Ascending aorta (tissue), 2 donors: ENCODE data around the gene APOBEC3C. TPM values are rescaled to one million over a fixed set of nuclear protein-coding genes. Genes with fewer than 3 reads are reported as not detected.
"Not testable (repeated sequence)": the region's sequence is repeated elsewhere in the genome, so short reads cannot be mapped to it uniquely, and the experiment has no call there.

Experiments used
- DNase-seq, 2 donors: peaks; one replicate each; pipeline ENCODE4 v3.0.0-alpha.2; 2019; ENCODE audit warnings: low spot score in 2 of 2
- H3K27ac ChIP-seq, 2 donors: fragments of 200-600 bp; sonication (generic); one replicate each; pipeline ENCODE4 v1.5.1; 2016 to 2017; ENCODE audit warnings: mild to moderate bottlenecking in 1 of 2
- H3K27me3 ChIP-seq: fragments of 200-600 bp; sonication (generic); one replicate; pipeline ENCODE4 v1.5.1; 2017
- H3K36me3 ChIP-seq, 2 donors: fragments of 200-600 bp; sonication (generic); one replicate each; pipeline ENCODE4 v1.5.1; 2016
- H3K4me1 ChIP-seq, 2 donors: fragments of 200-600 bp; sonication (generic); one replicate each; pipeline ENCODE4 v1.5.1; 2016 to 2017; ENCODE audit warnings: mild to moderate bottlenecking in 1 of 2
- H3K4me3 ChIP-seq, 2 donors: fragments of 200-600 bp; sonication (generic); one replicate each; pipeline ENCODE4 v1.5.1; 2016 to 2017; ENCODE audit warnings: mild to moderate bottlenecking in 1 of 2
- H3K9me3 ChIP-seq, 2 donors: fragments of 200-600 bp; sonication (generic); one replicate each; pipeline ENCODE4 v1.5.1; 2016
- CTCF ChIP-seq, 3 experiments: fragments of 200-600 bp in 2 of 3; fragments of 450-650 bp in 1 of 3; sonication (generic) in 2 of 3; IDR thresholded peaks; one replicate each; pipeline ENCODE4 v1.5.1; 2016 to 2019; ENCODE audit warnings: antibody characterized with exemption in 3 of 3, mild to moderate bottlenecking in 1 of 3, moderate library complexity in 1 of 3
- intact Hi-C: fragments of 100-400 bp; cut with DNase I; formaldehyde crosslinking; loops from one replicate; pipeline ENCODE4 v1.15.1; 2023
- total RNA-seq: library from RNA; depleted of rRNA; stranded (reverse); fragments of >200 nt; gene quantifications from one replicate; pipeline ENCODE4 v1.1.0, GENCODE V29; 2016

Gene APOBEC3C
- total RNA-seq, 1 donor from 2014 or later = 9.5 TPM

- Histone ChIP-seq H3K4me1 (peaks cover 0 to 4% of the 10 kb centered on the region in 2 donors), H3K4me3 (no peak overlapping the region), H3K27ac (no peak overlapping the region), H3K9me3 (no peaks in the 10 kb centered on the region), H3K36me3 (no peaks in the 10 kb centered on the region), H3K27me3 (no peaks in the 10 kb centered on the region)
- no peak for DNase-seq
- no peak for TF ChIP-seq CTCF (IDR thresholded peaks at IDR 0.05)
- intact Hi-C loops = no loop called here
Observed at GRCh38 chr22:38987171-38987895, 26.7 kb upstream of the APOBEC3C start.

- intact Hi-C loops = no loop called here
- Histone ChIP-seq H3K4me3 (no peak overlapping the region), H3K27me3 (no peaks in the 10 kb centered on the region), H3K36me3 (no peaks in the 10 kb centered on the region), H3K27ac (no peak overlapping the region), H3K4me1 (no peaks in the 10 kb centered on the region), H3K9me3 (no peaks in the 10 kb centered on the region)
- no peak for TF ChIP-seq CTCF (IDR thresholded peaks at IDR 0.05)
- DNase-seq = no peak
Observed at GRCh38 chr22:38989466-38989865, 24.6 kb upstream of the APOBEC3C start.

- H3K27ac ChIP-seq, DNase-seq, H3K4me1 ChIP-seq, H3K36me3 ChIP-seq, intact Hi-C loops, H3K27me3 ChIP-seq, H3K4me3 ChIP-seq, H3K9me3 ChIP-seq: not testable (repeated sequence)
Observed at GRCh38 chr22:38992871-38993371, 21.1 kb upstream of the APOBEC3C start.

- no peaks in the 10 kb centered on the region for H3K9me3 ChIP-seq
- no peak overlapping the region for H3K27ac ChIP-seq
- intact Hi-C loops = no loop called here
- no peak for TF ChIP-seq CTCF (IDR thresholded peaks at IDR 0.05)
- H3K36me3 ChIP-seq = no peaks in the 10 kb centered on the region
- DNase-seq = no peak
- no peak overlapping the region for H3K4me3 ChIP-seq
- H3K4me1 ChIP-seq = no peaks in the 10 kb centered on the region
- H3K27me3 ChIP-seq = no peaks in the 10 kb centered on the region
Observed at GRCh38 chr22:38996105-38996504, 18.0 kb upstream of the APOBEC3C start.

GRCh38 chr22:38997518-38997917 lies 16.5 kb upstream of the APOBEC3C start:
- H3K36me3 ChIP-seq = no peaks in the 10 kb centered on the region
- no peak overlapping the region for H3K27ac ChIP-seq
- H3K9me3 ChIP-seq = no peaks in the 10 kb centered on the region
- intact Hi-C loops = no loop called here
- TF ChIP-seq CTCF (IDR thresholded peaks at IDR 0.05) = no peak
- H3K4me3 ChIP-seq = no peak overlapping the region
- H3K4me1 ChIP-seq = no peaks in the 10 kb centered on the region
- no peak for DNase-seq
- no peaks in the 10 kb centered on the region for H3K27me3 ChIP-seq

GRCh38 chr22:39003165-39003638 lies 10.9 kb upstream of the APOBEC3C start:
- H3K27me3 ChIP-seq = no peaks in the 10 kb centered on the region
- no peaks in the 10 kb centered on the region for H3K36me3 ChIP-seq
- intact Hi-C loops = loop anchor here (1.0 to 10.0 kb wide), 2 partner anchors 78 to 133 kb away; no protein-coding TSS in a partner anchor
- DNase-seq = peak in 1 of 2 donors; percentile 86
- peaks cover 0 to 4% of the 10 kb centered on the region in 2 donors for H3K4me1 ChIP-seq
- no peaks in the 10 kb centered on the region for H3K9me3 ChIP-seq
- peak overlapping the region in 1 of 2 donors; percentile 6 for H3K27ac ChIP-seq
- TF ChIP-seq CTCF (IDR thresholded peaks at IDR 0.05) = peak; percentile 66 to 79 (median 68)
- no peak overlapping the region for H3K4me3 ChIP-seq
